DOHH2 (cell line): ENCODE results near the gene PTPRT.

ENCODE experiments used
- H3F3A ChIP-seq: fragments of 200-600 bp; sonication (generic), shearing (Covaris generic); 2 replicates; pipeline ENCODE4 v1.6.0; 2016; ENCODE audit warnings: antibody characterized with exemption, mild to moderate bottlenecking; ENCODE audit not compliant: control insufficient read depth, insufficient read depth
- H3K27ac ChIP-seq: fragments of 200-600 bp; sonication (generic); 2 replicates; pipeline ENCODE4 v1.5.1; 2014; ENCODE audit warnings: low read depth, mild to moderate bottlenecking, low read length, moderate library complexity
- H3K27me3 ChIP-seq: fragments of 200-600 bp; sonication (generic); 2 replicates; pipeline ENCODE4 v1.6.1; 2014; ENCODE audit warnings: mild to moderate bottlenecking, low read length, mixed read lengths; ENCODE audit not compliant: control insufficient read depth
- H3K36me3 ChIP-seq: fragments of 200-600 bp; sonication (generic); 2 replicates; pipeline ENCODE4 v1.6.1; 2014; ENCODE audit warnings: mild to moderate bottlenecking, low read length, moderate library complexity, mixed read lengths; ENCODE audit not compliant: control insufficient read depth
- H3K4me1 ChIP-seq: fragments of 200-600 bp; sonication (generic); 2 replicates; pipeline ENCODE4 v1.6.1; 2014; ENCODE audit warnings: mild to moderate bottlenecking, low read length, mixed read lengths; ENCODE audit not compliant: control insufficient read depth
- H3K4me2 ChIP-seq: fragments of 200-600 bp; sonication (generic); 2 replicates; pipeline ENCODE4 v1.6.0; 2014; ENCODE audit warnings: mild to moderate bottlenecking, low read length, moderate library complexity
- H3K4me3 ChIP-seq: fragments of 200-600 bp; sonication (generic); 2 replicates; pipeline ENCODE4 v1.5.1; 2014; ENCODE audit warnings: mild to moderate bottlenecking, low read length, mixed read lengths
- H3K79me2 ChIP-seq: fragments of 200-600 bp; sonication (generic); 2 replicates; pipeline ENCODE4 v1.6.1; 2014; ENCODE audit warnings: mild to moderate bottlenecking, low read length, mixed read lengths; ENCODE audit not compliant: control insufficient read depth
- H3K9me2 ChIP-seq: fragments of 200-600 bp; sonication (generic); replicated peaks from 2 replicates; pipeline ENCODE4 v1.6.1; 2014; ENCODE audit warnings: mild to moderate bottlenecking, low read length, mixed read lengths; ENCODE audit not compliant: control insufficient read depth
- H3K9me3 ChIP-seq: fragments of 200-600 bp; sonication (generic); 2 replicates; pipeline ENCODE4 v1.6.1; 2014; ENCODE audit warnings: antibody characterized with exemption, low read length, mixed read lengths; ENCODE audit not compliant: control insufficient read depth, insufficient read depth
- H4K20me1 ChIP-seq: fragments of 200-600 bp; sonication (generic); 2 replicates; pipeline ENCODE4 v1.6.0; 2014; ENCODE audit warnings: low read depth, mild to moderate bottlenecking, antibody characterized with exemption, low read length, moderate library complexity; ENCODE audit not compliant: control insufficient read depth, insufficient read depth
- CTCF ChIP-seq: fragments of 200-600 bp; sonication (generic); IDR thresholded peaks from one replicate; pipeline ENCODE4 v1.5.1; 2014; ENCODE audit warnings: antibody characterized with exemption, mild to moderate bottlenecking, low read depth, low read length; ENCODE audit not compliant: poor library complexity, severe bottlenecking
- EZH2phosphoT487 ChIP-seq: fragments of 200-600 bp; sonication (generic); IDR thresholded peaks from 2 replicates; pipeline ENCODE4 v1.6.1; 2017; ENCODE audit warnings: borderline replicate concordance, mild to moderate bottlenecking, antibody characterized with exemption, low read length, moderate library complexity, mixed read lengths

The PTPRT gene

DNA sequence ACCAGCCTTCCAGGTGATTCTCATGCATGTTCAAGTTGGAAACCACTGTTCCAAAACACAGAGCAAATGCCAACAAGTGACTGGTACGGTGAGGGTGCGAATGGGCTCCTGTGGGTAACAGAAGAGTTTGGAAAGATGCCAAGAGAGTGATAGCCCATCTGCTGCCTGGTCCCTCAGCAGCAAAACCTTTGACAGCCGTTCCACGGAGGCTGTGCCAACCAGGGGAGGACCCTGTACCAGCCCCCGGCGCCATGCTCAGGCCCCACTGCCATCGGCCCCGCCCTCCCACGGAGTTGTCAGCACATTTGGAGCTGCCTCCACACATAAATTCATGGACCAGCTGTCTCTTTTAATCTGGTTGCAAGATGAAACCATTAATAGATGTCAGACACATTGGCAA lies 4.4 kb upstream of the PTPRT start:
- Histone ChIP-seq H3K4me2 (no peak overlapping the region), H3K27me3 (no peaks in the 10 kb centered on the region), H3K9me2 (no peaks in the 10 kb centered on the region)

GRCh38 chr20:43193443-43193842 lies 3.7 kb upstream of the PTPRT start:
- no peaks in the 10 kb centered on the region for H3K36me3 ChIP-seq
- no peaks in the 10 kb centered on the region for H3K4me1 ChIP-seq
- TF ChIP-seq CTCF = no peak
- no peak for TF ChIP-seq EZH2phosphoT487
- H3K9me3 ChIP-seq = no peaks in the 10 kb centered on the region
- H3K9me2 ChIP-seq = no peaks in the 10 kb centered on the region
- no peaks in the 10 kb centered on the region for H3F3A ChIP-seq
- no peaks in the 10 kb centered on the region for H3K79me2 ChIP-seq
- H3K27ac ChIP-seq = no peak overlapping the region
- H3K4me2 ChIP-seq = no peak overlapping the region
- H3K4me3 ChIP-seq = no peak overlapping the region
- H4K20me1 ChIP-seq = no peaks in the 10 kb centered on the region
- no peaks in the 10 kb centered on the region for H3K27me3 ChIP-seq

More for the DNA sequence above, 4.4 kb upstream of the PTPRT start:
- no peaks in the 10 kb centered on the region for H3F3A ChIP-seq
- H3K36me3 ChIP-seq = no peaks in the 10 kb centered on the region
- no peak overlapping the region for H3K27ac ChIP-seq
- no peaks in the 10 kb centered on the region for H3K79me2 ChIP-seq
- TF ChIP-seq CTCF = no peak
- TF ChIP-seq EZH2phosphoT487 = no peak
- H3K9me3 ChIP-seq = no peaks in the 10 kb centered on the region
- no peak overlapping the region for H3K4me3 ChIP-seq
- no peaks in the 10 kb centered on the region for H3K4me1 ChIP-seq
- no peaks in the 10 kb centered on the region for H4K20me1 ChIP-seq

- Histone ChIP-seq H4K20me1 (no peaks in the 10 kb centered on the region), H3F3A (no peaks in the 10 kb centered on the region), H3K27ac (no peak overlapping the region), H3K4me3 (no peak overlapping the region), H3K4me1 (no peaks in the 10 kb centered on the region), H3K36me3 (no peaks in the 10 kb centered on the region), H3K79me2 (no peaks in the 10 kb centered on the region), H3K9me2 (no peaks in the 10 kb centered on the region), H3K27me3 (peaks cover 4% of the 10 kb centered on the region), H3K9me3 (no peaks in the 10 kb centered on the region), H3K4me2 (no peak overlapping the region)
- TF ChIP-seq CTCF (peak; percentile 72), EZH2phosphoT487 (no peak)
Measured at GRCh38 chr20:43191946-43192863, 2.5 kb upstream of the PTPRT start.
